OCI-LY1 (cell line): Measurements from ENCODE around the gene DPP9.

ENCODE experiments used
- CTCF ChIP-seq: fragments of 200-600 bp; sonication (generic), shearing (Covaris generic); IDR thresholded peaks from 2 replicates; pipeline ENCODE4 v1.5.1; 2017; ENCODE audit warnings: mild to moderate bottlenecking, antibody characterized with exemption, low read length, moderate library complexity, mixed read lengths
- EZH2 ChIP-seq: fragments of 200-600 bp; sonication (generic), shearing (Covaris generic); IDR thresholded peaks from 2 replicates; pipeline ENCODE4 v1.8.0; 2017; ENCODE audit warnings: borderline replicate concordance, mixed run types, mild to moderate bottlenecking, antibody characterized with exemption, low read length, moderate library complexity, mixed read lengths

GRCh38 chr19:4763021-4763420 lies 39.4 kb upstream of the DPP9 start:
- no peak for TF ChIP-seq CTCF
- no peak for TF ChIP-seq EZH2
